GM21423 (cell line): Measurements from ENCODE around the gene ANKRD65.
"Not testable (repeated sequence)": the region's sequence is repeated elsewhere in the genome, so short reads cannot be mapped to it uniquely, and the experiment has no call there.

ENCODE experiments used
- ATAC-seq: cut with Tn5 transposase; IDR thresholded peaks from one replicate; pipeline ENCODE4 v1.9.1; 2021; ENCODE audit warnings: mild to moderate bottlenecking, moderate library complexity; ENCODE audit not compliant: unreplicated experiment

The ANKRD65 gene

GRCh38 chr1:1399187-1399871 lies 21.7 kb downstream of the ANKRD65 start, which contains the start of gene CCNL2:
Gene CCNL2 (minus strand): TSS chr1:1399335. CDS start chr1:1399306, 29 bp downstream.
- ATAC-seq = peak; percentile 93

GRCh38 chr1:1398677-1399186 lies 22.3 kb downstream of the ANKRD65 start:
- ATAC-seq = peak; percentile 1

- no peak for ATAC-seq
These were observed 23.1 kb downstream of the ANKRD65 start for GRCh38 chr1:1397839-1398523.

GRCh38 chr1:1395166-1395565 lies 25.9 kb downstream of the ANKRD65 start:
- ATAC-seq = no peak

- ATAC-seq = no peak
These were observed 27.0 kb downstream of the ANKRD65 start for GRCh38 chr1:1394116-1394515.

GRCh38 chr1:1393428-1393827 lies 27.6 kb downstream of the ANKRD65 start:
- no peak for ATAC-seq

- no peak for ATAC-seq
These were observed 28.1 kb downstream of the ANKRD65 start for GRCh38 chr1:1393014-1393413.

- ATAC-seq = no peak
These were observed 29.9 kb downstream of the ANKRD65 start for GRCh38 chr1:1391225-1391624.

- no peak for ATAC-seq
These were observed 30.4 kb downstream of the ANKRD65 start for GRCh38 chr1:1390675-1391074.

GRCh38 chr1:1388078-1388472 lies 33.0 kb downstream of the ANKRD65 start:
- no peak for ATAC-seq

GRCh38 chr1:1387098-1388077 lies 33.7 kb downstream of the ANKRD65 start:
- no peak for ATAC-seq

- ATAC-seq = no peak
These were observed 35.1 kb downstream of the ANKRD65 start for GRCh38 chr1:1385931-1386330.

- not testable (repeated sequence) for ATAC-seq
These were observed 35.7 kb downstream of the ANKRD65 start for GRCh38 chr1:1385339-1385738.

GRCh38 chr1:1381294-1381693 lies 39.8 kb downstream of the ANKRD65 start:
- no peak for ATAC-seq

- ATAC-seq = no peak
These were observed 40.2 kb downstream of the ANKRD65 start for GRCh38 chr1:1380860-1381259.

GRCh38 chr1:1377540-1378205 lies 43.4 kb downstream of the ANKRD65 start:
- no peak for ATAC-seq

GRCh38 chr1:1376551-1377226 lies 44.4 kb downstream of the ANKRD65 start:
- ATAC-seq = no peak

- ATAC-seq = peak; percentile 84
These were observed 46.0 kb downstream of the ANKRD65 start, which contains the start of gene AURKAIP1 for GRCh38 chr1:1374929-1375662. Gene AURKAIP1 (minus strand): TSS chr1:1375207. CDS start chr1:1374756, 451 bp downstream.

GRCh38 chr1:1374589-1374928 lies 46.5 kb downstream of the ANKRD65 start:
- ATAC-seq = peak; percentile 1
